SK-N-SH (cell line): ENCODE measurements around the gene ECPAS. TPM values are rescaled to one million over a fixed set of nuclear protein-coding genes. Genes with fewer than 3 reads are reported as not detected.

ENCODE experiments used
- CTCF ChIA-PET: fragments of 300-600, 350-600 bp; formaldehyde crosslinking; extraction: SDS; loops from one replicate; lab custom pipeline; 2021; lab: Yijun Ruan, JAX
- POLR2A ChIA-PET: fragments of 350-600 bp; sonication (Branson Sonifier 250); formaldehyde crosslinking; extraction: SDS; loops from one replicate; lab custom pipeline; 2020; ENCODE audit warnings: antibody characterized with exemption, inconsistent platforms; lab: Yijun Ruan, JAX
- DNase-seq: peaks from one replicate; pipeline ENCODE4 v3.0.0; 2012
- H2AFZ ChIP-seq: fragments of 200-600 bp; sonication (generic); 2 replicates; pipeline ENCODE4 v1.8.1; 2016; ENCODE audit warnings: antibody characterized with exemption, mild to moderate bottlenecking, low read depth
- H3F3A ChIP-seq: fragments of 200-600 bp; sonication (generic); replicated peaks from 2 replicates; pipeline ENCODE3; 2016; ENCODE audit warnings: antibody characterized with exemption, mild to moderate bottlenecking; ENCODE audit not compliant: insufficient read depth
- H3K27ac ChIP-seq, 2 experiments: fragments of 200-500 bp in 1 of 2; fragments of 200-600 bp in 1 of 2; sonication (Bioruptor generic) in 1 of 2; sonication (generic), shearing (Covaris generic) in 1 of 2; 2 replicates each; pipeline versions ENCODE4 v1.5.1 to v1.6.1; 2014 to 2016; ENCODE audit warnings: low read depth in 2 of 2, inconsistent platforms in 1 of 2, low read length in 1 of 2, mild to moderate bottlenecking in 1 of 2, mixed read lengths in 1 of 2
- H3K27me3 ChIP-seq: fragments of 200-600 bp; sonication (generic), shearing (Covaris generic); 2 replicates; pipeline ENCODE4 v1.6.1; 2016; ENCODE audit warnings: mixed run types; ENCODE audit not compliant: insufficient read depth
- H3K36me3 ChIP-seq, 2 experiments: fragments of 200-500 bp in 1 of 2; fragments of 200-600 bp in 1 of 2; sonication (Bioruptor generic) in 1 of 2; sonication (generic) in 1 of 2; replicated peaks in 1 of 2; 2 replicates each; pipeline versions ENCODE3 to v1.5.1; 2014 to 2016; ENCODE audit warnings: low read length in 1 of 2, mild to moderate bottlenecking in 1 of 2; ENCODE audit not compliant: insufficient read depth in 2 of 2, control insufficient read depth in 1 of 2
- H3K4me1 ChIP-seq, 2 experiments: fragments of 200-500 bp in 1 of 2; fragments of 200-600 bp in 1 of 2; sonication (Bioruptor generic) in 1 of 2; sonication (generic), shearing (Covaris generic) in 1 of 2; 2 replicates each; pipeline versions ENCODE4 v1.5.1 to v1.6.1; 2014 to 2016; ENCODE audit warnings: low read depth in 1 of 2, low read length in 1 of 2, mixed run types in 1 of 2; ENCODE audit not compliant: insufficient read depth in 2 of 2, control insufficient read depth in 1 of 2
- H3K4me2 ChIP-seq: fragments of 200-600 bp; sonication (generic), shearing (Covaris generic); 2 replicates; pipeline ENCODE4 v1.6.1; 2017; ENCODE audit warnings: mixed run types
- H3K4me3 ChIP-seq, 2 experiments: fragments of 200-500 bp in 1 of 2; fragments of 200-600 bp in 1 of 2; sonication (Bioruptor generic) in 1 of 2; sonication (generic), shearing (Covaris generic) in 1 of 2; 2 replicates each; pipeline versions ENCODE4 v1.5.1 to v1.8.1; 2014 to 2016; ENCODE audit warnings: low read depth in 2 of 2, inconsistent platforms in 1 of 2, low read length in 1 of 2, mild to moderate bottlenecking in 1 of 2, mixed read lengths in 1 of 2, moderate library complexity in 1 of 2
- H3K79me2 ChIP-seq: fragments of 200-600 bp; sonication (generic); 2 replicates; pipeline ENCODE4 v1.8.1; 2017; ENCODE audit warnings: mild to moderate bottlenecking; ENCODE audit not compliant: insufficient read depth
- H3K9ac ChIP-seq: fragments of 200-600 bp; sonication (generic); 2 replicates; pipeline ENCODE4 v1.6.1; 2017; ENCODE audit warnings: mixed run types
- H3K9me2 ChIP-seq: fragments of 200-600 bp; sonication (generic); 2 replicates; pipeline ENCODE4 v1.6.1; 2017; ENCODE audit warnings: mixed run types
- H3K9me3 ChIP-seq: fragments of 200-600 bp; sonication (generic); 2 replicates; pipeline ENCODE4 v1.6.1; 2017; ENCODE audit warnings: mixed run types, mild to moderate bottlenecking, moderate library complexity
- H4K20me1 ChIP-seq: fragments of 200-600 bp; sonication (generic); 2 replicates; pipeline ENCODE4 v1.6.1; 2017; ENCODE audit warnings: mild to moderate bottlenecking, mixed run types; ENCODE audit not compliant: insufficient read depth
- CTCF ChIP-seq: fragments of 200-600 bp; sonication (generic); IDR thresholded peaks from 2 replicates; pipeline ENCODE4 v1.6.1; 2017; ENCODE audit warnings: antibody characterized with exemption, mild to moderate bottlenecking, moderate library complexity
- ELF1 ChIP-seq: IDR thresholded peaks from 2 replicates; pipeline ENCODE4 v1.4.0; 2012
- FOXJ3 ChIP-seq: sonication (generic); formaldehyde crosslinking; IDR thresholded peaks from 2 replicates; pipeline ENCODE4 v1.5.1; 2020; ENCODE audit warnings: mild to moderate bottlenecking, missing genetic modification reagents
- FOXM1 ChIP-seq: IDR thresholded peaks from 2 replicates; pipeline ENCODE4 v1.4.0; 2012; ENCODE audit warnings: low read depth, mild to moderate bottlenecking
- GABPA ChIP-seq: IDR thresholded peaks from 2 replicates; pipeline ENCODE4 v1.4.0; 2012; ENCODE audit warnings: low read depth, mild to moderate bottlenecking
- MEF2A ChIP-seq: IDR thresholded peaks from 2 replicates; pipeline ENCODE4 v1.4.0; 2012; ENCODE audit warnings: low read depth, borderline replicate concordance
- MXI1 ChIP-seq: IDR thresholded peaks from 2 replicates; pipeline ENCODE4 v1.6.1; 2012; ENCODE audit warnings: mild to moderate bottlenecking, low read depth, low read length, improper control_type of control experiment
- SMC3 ChIP-seq: IDR thresholded peaks from 2 replicates; pipeline ENCODE4 v1.6.1; 2012; ENCODE audit warnings: low read depth, low read length, improper control_type of control experiment
- WGBS: methylation state at CpG from one replicate; pipeline ENCODE4 v1.1.6; 2017; ENCODE audit warnings: low lambda C conversion rate; 5-methylcytosine and 5-hydroxymethylcytosine counted together
- polyA plus RNA-seq, 3 experiments: library from polyadenylated mRNA; depleted of rRNA; stranded (reverse); fragments of >200 nt; gene quantifications; 2 replicates each; pipeline ENCODE4 v1.2.3, GENCODE V29; 2012
- TF ChIP-seq, protein P1 (sequence below): IDR thresholded peaks from 2 replicates; pipeline ENCODE4 v1.4.0; 2012; ENCODE audit warnings: low read depth, borderline replicate concordance
- TF ChIP-seq, protein P2 (sequence below): IDR thresholded peaks from 2 replicates; pipeline ENCODE4 v1.4.0; 2012; ENCODE audit warnings: low read depth
- TF ChIP-seq, protein P3 (sequence below): fragments of 150-350 bp; IDR thresholded peaks from 2 replicates; pipeline ENCODE4 v1.6.1; 2016; ENCODE audit warnings: mild to moderate bottlenecking, low read depth, low read length

The ECPAS gene
- polyA plus RNA-seq, 1 of the 3 experiments (the other 2 are of a cell fraction): 17.9 TPM

- TF ChIP-seq CTCF: no peak
- TF ChIP-seq, protein P1, sequence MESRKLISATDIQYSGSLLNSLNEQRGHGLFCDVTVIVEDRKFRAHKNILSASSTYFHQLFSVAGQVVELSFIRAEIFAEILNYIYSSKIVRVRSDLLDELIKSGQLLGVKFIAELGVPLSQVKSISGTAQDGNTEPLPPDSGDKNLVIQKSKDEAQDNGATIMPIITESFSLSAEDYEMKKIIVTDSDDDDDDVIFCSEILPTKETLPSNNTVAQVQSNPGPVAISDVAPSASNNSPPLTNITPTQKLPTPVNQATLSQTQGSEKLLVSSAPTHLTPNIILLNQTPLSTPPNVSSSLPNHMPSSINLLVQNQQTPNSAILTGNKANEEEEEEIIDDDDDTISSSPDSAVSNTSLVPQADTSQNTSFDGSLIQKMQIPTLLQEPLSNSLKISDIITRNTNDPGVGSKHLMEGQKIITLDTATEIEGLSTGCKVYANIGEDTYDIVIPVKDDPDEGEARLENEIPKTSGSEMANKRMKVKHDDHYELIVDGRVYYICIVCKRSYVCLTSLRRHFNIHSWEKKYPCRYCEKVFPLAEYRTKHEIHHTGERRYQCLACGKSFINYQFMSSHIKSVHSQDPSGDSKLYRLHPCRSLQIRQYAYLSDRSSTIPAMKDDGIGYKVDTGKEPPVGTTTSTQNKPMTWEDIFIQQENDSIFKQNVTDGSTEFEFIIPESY: no peak
Measured at GRCh38 chr9:111481885-111482636, 2.1 kb downstream of the ECPAS start (continued).

- Histone ChIP-seq H3K9me2 (no peaks in the 10 kb centered on the region), H3K4me2 (no peak overlapping the region), H3K4me3 (no peak overlapping the region), H3F3A (no peaks in the 10 kb centered on the region), H2AFZ (no peak overlapping the region), H3K9me3 (no peaks in the 10 kb centered on the region), H3K27ac (no peak overlapping the region), H3K36me3 (no peaks in the 10 kb centered on the region), H3K9ac (no peak overlapping the region), H4K20me1 (peaks cover 87% of the 10 kb centered on the region), H3K79me2 (peaks cover 100% of the 10 kb centered on the region), H3K27me3 (no peaks in the 10 kb centered on the region), H3K4me1 (peaks cover 0 to 6% of the 10 kb centered on the region in 2 experiments; a peak in 2 of 4 replicates)
- ChIA-PET POLR2A (no interaction called here), CTCF (no interaction called here)
- TF ChIP-seq MXI1 (no peak), GABPA (no peak), FOXJ3 (no peak), ELF1 (no peak), SMC3 (no peak), CTCF (no peak), MEF2A (no peak), FOXM1 (no peak)
- TF ChIP-seq, protein P1: no peak
- TF ChIP-seq, protein P2, sequence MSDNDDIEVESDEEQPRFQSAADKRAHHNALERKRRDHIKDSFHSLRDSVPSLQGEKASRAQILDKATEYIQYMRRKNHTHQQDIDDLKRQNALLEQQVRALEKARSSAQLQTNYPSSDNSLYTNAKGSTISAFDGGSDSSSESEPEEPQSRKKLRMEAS: no peak
- TF ChIP-seq, protein P3, sequence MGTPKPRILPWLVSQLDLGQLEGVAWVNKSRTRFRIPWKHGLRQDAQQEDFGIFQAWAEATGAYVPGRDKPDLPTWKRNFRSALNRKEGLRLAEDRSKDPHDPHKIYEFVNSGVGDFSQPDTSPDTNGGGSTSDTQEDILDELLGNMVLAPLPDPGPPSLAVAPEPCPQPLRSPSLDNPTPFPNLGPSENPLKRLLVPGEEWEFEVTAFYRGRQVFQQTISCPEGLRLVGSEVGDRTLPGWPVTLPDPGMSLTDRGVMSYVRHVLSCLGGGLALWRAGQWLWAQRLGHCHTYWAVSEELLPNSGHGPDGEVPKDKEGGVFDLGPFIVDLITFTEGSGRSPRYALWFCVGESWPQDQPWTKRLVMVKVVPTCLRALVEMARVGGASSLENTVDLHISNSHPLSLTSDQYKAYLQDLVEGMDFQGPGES: no peak
- DNase-seq: no peak
- 96% methylated on average over 3 of the region's 3 CpGs for WGBS
Measured at GRCh38 chr9:111477677-111478076, 6.5 kb downstream of the ECPAS start.
